ENCODE results near the gene CRYBG1. TPM values are rescaled to one million over a fixed set of nuclear protein-coding genes. Genes with fewer than 3 reads are reported as not detected.
A peak's percentile ranks its signal among the peaks of the same experiment; 100 is the strongest.

CRYBG1 gene
- total RNA-seq, 1 experiment from 2014 or later = 10.7 TPM

- no peak for DNase-seq (ENCODE audit: low read depth, low spot score)
- no peak overlapping the region for H3K4me3 ChIP-seq (replicated peaks in 1 of 2; ENCODE audit: low read depth in 1 of 2, low read length in 2 of 2)
- ChIA-PET CTCF (interaction anchor here (0.8 kb wide), 1 partner anchor 411 kb away, joined by 3 read pairs; no protein-coding TSS in a partner anchor), RAD21 (ENCODE audit: low non-redundant PET in 1 of 2, low total read pairs in 2 of 2, uncharacterized antibody in 2 of 2, unreplicated experiment in 2 of 2) (no interaction called here), POLR2A (no interaction called here)
- H2AFZ ChIP-seq (ENCODE audit: low read depth, low read length, poor library complexity, severe bottlenecking) = no peak overlapping the region
- no peak for TF ChIP-seq SP1 (IDR thresholded peaks at IDR 0.05; ENCODE audit: low read depth)
- TF ChIP-seq FOSL1 (IDR thresholded peaks at IDR 0.05; ENCODE audit: low read depth) = 0 out of 2 replicates have a peak, but pooled peaks have one; percentile 20
- TF ChIP-seq JUND (IDR thresholded peaks at IDR 0.05) = peak; percentile 10; the same call in 1 of the 2 replicates
- H3K9me2 ChIP-seq (ENCODE audit: insufficient read depth) = no peaks in the 10 kb centered on the region
- 0 out of 4 replicates have a peak, but pooled peaks cover 0 to 12% of the 10 kb centered on the region in 2 experiments for H3K36me3 ChIP-seq (ENCODE audit: control insufficient read depth in 1 of 2, insufficient read depth in 2 of 2, low read length in 2 of 2)
- no peaks in the 10 kb centered on the region for H4K20me1 ChIP-seq (ENCODE audit: insufficient read depth)
- intact Hi-C loops (cut with micrococcal nuclease) = loop anchor here (5.0 kb wide), 1 partner anchor 1086 kb away; no protein-coding TSS in a partner anchor
- peak overlapping the region; percentile 20; the same call in 1 of the 2 replicates for H3K4me2 ChIP-seq (ENCODE audit: low read length)
- no peaks in the 10 kb centered on the region for H3K9me3 ChIP-seq (ENCODE audit: control insufficient read depth in 1 of 2, insufficient read depth in 1 of 2, low read depth in 1 of 2, low read length in 2 of 2)
- H3K27me3 ChIP-seq (ENCODE audit: insufficient read depth, low read length) = no peaks in the 10 kb centered on the region
- no peak overlapping the region for H3K27ac ChIP-seq (ENCODE audit: low read depth, low read length)
- no TSS peak for BruUV-seq (replicated peaks)
- H3K4me1 ChIP-seq (ENCODE audit: control insufficient read depth in 1 of 2, insufficient read depth in 2 of 2, low read length in 2 of 2) = peaks cover 0 to 10% of the 10 kb centered on the region in 2 experiments; a peak in 2 of 4 replicates
- no peak overlapping the region for H3K9ac ChIP-seq (ENCODE audit: low read length)
- no peaks in the 10 kb centered on the region for H3K79me2 ChIP-seq (ENCODE audit: insufficient read depth, low read length)
- ATAC-seq = no peak
These were observed 208.0 kb downstream of the CRYBG1 start for GRCh38 chr6:106568530-106568929.

- Histone ChIP-seq H3K79me2 (ENCODE audit: insufficient read depth, low read length) (no peaks in the 10 kb centered on the region), H3K9me2 (ENCODE audit: insufficient read depth) (no peaks in the 10 kb centered on the region), H3K4me2 (ENCODE audit: low read length) (no peak overlapping the region), H3K27me3 (ENCODE audit: insufficient read depth, low read length) (no peaks in the 10 kb centered on the region), H3K27ac (ENCODE audit: low read depth, low read length) (no peak overlapping the region), H4K20me1 (ENCODE audit: insufficient read depth) (no peaks in the 10 kb centered on the region), H2AFZ (ENCODE audit: low read depth, low read length, poor library complexity, severe bottlenecking) (no peak overlapping the region), H3K4me3 (replicated peaks in 1 of 2; ENCODE audit: low read depth in 1 of 2, low read length in 2 of 2) (no peak overlapping the region), H3K36me3 (ENCODE audit: control insufficient read depth in 1 of 2, insufficient read depth in 2 of 2, low read length in 2 of 2) (0 out of 4 replicates have a peak, but pooled peaks cover 0 to 12% of the 10 kb centered on the region in 2 experiments), H3K9ac (ENCODE audit: low read length) (no peak overlapping the region), H3K4me1 (ENCODE audit: control insufficient read depth in 1 of 2, insufficient read depth in 2 of 2, low read length in 2 of 2) (peaks cover 2 to 17% of the 10 kb centered on the region in 2 experiments; a peak in 3 of 4 replicates), H3K9me3 (ENCODE audit: control insufficient read depth in 1 of 2, insufficient read depth in 1 of 2, low read depth in 1 of 2, low read length in 2 of 2) (no peaks in the 10 kb centered on the region)
- RAD21 ChIA-PET (ENCODE audit: low non-redundant PET in 1 of 2, low total read pairs in 2 of 2, uncharacterized antibody in 2 of 2, unreplicated experiment in 2 of 2) = no interaction called here
- no peak for DNase-seq (ENCODE audit: low read depth, low spot score)
- TF ChIP-seq ZBTB33 (IDR thresholded peaks at IDR 0.05; ENCODE audit: extremely low read depth, insufficient replicate concordance, low read length) (no peak), EGR1 (IDR thresholded peaks at IDR 0.05; ENCODE audit: low read depth) (no peak), ATF3 (IDR thresholded peaks at IDR 0.05) (no peak), ELF1 (IDR thresholded peaks at IDR 0.05; ENCODE audit: borderline replicate concordance, low read depth) (no peak), EZH2 (IDR thresholded peaks at IDR 0.05) (no peak), ZFX (IDR thresholded peaks at IDR 0.05) (no peak), EZH2phosphoT487 (IDR thresholded peaks at IDR 0.05; ENCODE audit: borderline replicate concordance) (no peak), CBX3 (IDR thresholded peaks at IDR 0.05; ENCODE audit: low read depth) (no peak), FOSL1 (IDR thresholded peaks at IDR 0.05; ENCODE audit: low read depth) (no peak), TCF7L2 (IDR thresholded peaks at IDR 0.05; ENCODE audit: borderline replicate concordance, extremely low read depth, insufficient read depth, insufficient read length) (no peak), SP1 (IDR thresholded peaks at IDR 0.05; ENCODE audit: low read depth) (no peak), YY1 (IDR thresholded peaks at IDR 0.05; ENCODE audit: extremely low read depth, insufficient replicate concordance, low read depth, low read length) (no peak)
- no peak for ATAC-seq
- BruUV-seq (replicated peaks) = no TSS peak
- CTCF ChIA-PET = interaction anchor here (0.8 to 2.7 kb wide), 3 partner anchors 230 to 428 kb away, joined by 3 to 9 read pairs (median 3); no protein-coding TSS in a partner anchor
- POLR2A ChIA-PET = no interaction called here
- intact Hi-C loops (cut with micrococcal nuclease) = loop anchor here (5.0 kb wide), 1 partner anchor 1087 kb away; no protein-coding TSS in a partner anchor
These were observed 208.9 kb downstream of the CRYBG1 start for GRCh38 chr6:106569428-106569827.

Data from HCT116 (cell line).